GM12892 (cell line): ENCODE measurements around the gene UCHL5.
"Not testable (repeated sequence)": the region's sequence is repeated elsewhere in the genome, so short reads cannot be mapped to it uniquely, and the experiment has no call there.

ENCODE experiments used
- DNase-seq: peaks from one replicate; pipeline ENCODE4 v3.0.0; 2011; ENCODE audit not compliant: insufficient read length
- FAIRE-seq: peaks from 2 replicates; lab custom pipeline; 2011; peaks lifted over from hg19 to GRCh38; lab: Jason Lieb, UNC
- POLR2A ChIP-seq: IDR thresholded peaks from 2 replicates; pipeline ENCODE4 v1.6.1; 2011; ENCODE audit warnings: low read depth, low read length, control low read depth
- POLR2AphosphoS5 ChIP-seq: IDR thresholded peaks from 2 replicates; pipeline ENCODE4 v1.6.1; 2011; ENCODE audit warnings: low read depth, low read length, control low read depth
- TAF1 ChIP-seq: IDR thresholded peaks from 2 replicates; pipeline ENCODE4 v1.6.1; 2011; ENCODE audit warnings: low read depth, mild to moderate bottlenecking, control low read depth, low read length, borderline replicate concordance

UCHL5 gene

DNA sequence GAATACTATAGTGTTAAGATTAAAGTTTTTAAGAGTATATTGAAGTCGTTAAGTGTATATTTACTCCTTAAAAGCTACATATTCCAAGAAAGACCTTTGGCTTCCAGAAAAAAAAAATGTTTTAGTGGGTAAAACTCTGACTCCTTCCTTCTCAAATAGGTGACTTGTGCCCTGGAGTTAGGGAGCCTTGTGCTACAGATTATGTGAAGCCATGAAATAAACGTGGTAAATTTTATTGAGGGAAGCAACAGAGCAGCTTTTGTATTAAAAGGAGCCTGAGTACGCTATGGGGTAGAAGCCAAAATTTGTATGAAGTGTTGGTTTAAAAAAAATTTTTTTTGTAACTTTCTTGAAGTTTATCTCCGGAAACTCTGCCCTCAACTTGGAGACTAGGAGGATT, 1.2 kb upstream of the UCHL5 start:
- FAIRE-seq (no peak), DNase-seq (no peak)
- TF ChIP-seq POLR2AphosphoS5 (no peak), POLR2A (no peak), TAF1 (no peak)

DNA sequence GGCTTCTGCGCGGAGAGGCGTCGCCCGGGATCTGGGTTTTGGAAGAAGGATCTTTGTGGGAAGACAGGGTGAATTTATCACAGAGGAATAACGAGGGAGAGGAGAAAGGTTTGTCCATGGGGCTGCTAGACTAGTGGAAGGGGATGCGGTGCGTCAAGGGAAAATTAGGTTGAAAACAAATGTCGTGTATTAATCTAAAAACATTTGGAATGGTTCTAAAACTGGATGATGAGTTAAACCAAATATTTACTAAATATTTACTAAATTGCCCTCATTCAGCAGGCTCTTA, 899 bp upstream of the UCHL5 start:
- no peak for TF ChIP-seq TAF1
- no peak for TF ChIP-seq POLR2AphosphoS5
- no peak for TF ChIP-seq POLR2A
- DNase-seq = no peak
- no peak for FAIRE-seq

- peak; percentile 73 for FAIRE-seq
- DNase-seq = peak; percentile 28
- TF ChIP-seq POLR2AphosphoS5 (peak; percentile 83), TAF1 (peak; percentile 90), POLR2A (peak; percentile 86)
Observed at GRCh38 chr1:193058529-193059281, 455 bp downstream of the UCHL5 start.

- DNase-seq = no peak
- TF ChIP-seq POLR2AphosphoS5 = no peak
- no peak for TF ChIP-seq POLR2A
- TF ChIP-seq TAF1 = no peak
- no peak for FAIRE-seq
Observed at GRCh38 chr1:193054169-193054675, 4.9 kb downstream of the UCHL5 start.

GRCh38 chr1:193048913-193049312, 10.2 kb downstream of the UCHL5 start:
- FAIRE-seq, DNase-seq: not testable (repeated sequence)

- FAIRE-seq = no peak
- DNase-seq = no peak
- TF ChIP-seq POLR2A = no peak
- TF ChIP-seq TAF1 = no peak
- TF ChIP-seq POLR2AphosphoS5 = no peak
Observed at GRCh38 chr1:193042766-193043691, 16.1 kb downstream of the UCHL5 start.

DNA sequence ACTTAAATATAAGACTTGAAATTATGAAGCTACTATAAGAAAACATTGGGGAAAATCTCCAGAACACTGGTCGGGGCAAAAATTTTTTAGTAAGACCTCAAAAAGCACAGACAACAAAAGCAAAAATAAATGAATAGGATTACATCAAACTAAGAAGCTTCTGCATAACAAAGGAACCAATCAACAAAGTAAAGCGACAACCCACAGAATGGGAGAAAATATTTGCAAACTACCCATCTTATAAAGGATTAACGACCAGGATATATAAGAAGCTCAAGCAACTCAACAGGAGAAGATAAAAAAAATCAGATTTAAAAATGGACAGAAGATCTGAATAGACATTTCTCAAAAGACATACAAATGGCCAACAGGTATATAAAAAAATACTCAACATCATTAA, 19.1 kb downstream of the UCHL5 start:
- TF ChIP-seq POLR2AphosphoS5 (no peak), TAF1 (no peak), POLR2A (no peak)
- FAIRE-seq (no peak), DNase-seq (no peak)

GRCh38 chr1:193036337-193037047, 22.7 kb downstream of the UCHL5 start:
- DNase-seq (no peak), FAIRE-seq (no peak)
- no peak for TF ChIP-seq TAF1
- TF ChIP-seq POLR2AphosphoS5 = no peak
- no peak for TF ChIP-seq POLR2A

- no peak for FAIRE-seq
Observed at GRCh38 chr1:193033610-193034009, 25.6 kb downstream of the UCHL5 start.

DNA sequence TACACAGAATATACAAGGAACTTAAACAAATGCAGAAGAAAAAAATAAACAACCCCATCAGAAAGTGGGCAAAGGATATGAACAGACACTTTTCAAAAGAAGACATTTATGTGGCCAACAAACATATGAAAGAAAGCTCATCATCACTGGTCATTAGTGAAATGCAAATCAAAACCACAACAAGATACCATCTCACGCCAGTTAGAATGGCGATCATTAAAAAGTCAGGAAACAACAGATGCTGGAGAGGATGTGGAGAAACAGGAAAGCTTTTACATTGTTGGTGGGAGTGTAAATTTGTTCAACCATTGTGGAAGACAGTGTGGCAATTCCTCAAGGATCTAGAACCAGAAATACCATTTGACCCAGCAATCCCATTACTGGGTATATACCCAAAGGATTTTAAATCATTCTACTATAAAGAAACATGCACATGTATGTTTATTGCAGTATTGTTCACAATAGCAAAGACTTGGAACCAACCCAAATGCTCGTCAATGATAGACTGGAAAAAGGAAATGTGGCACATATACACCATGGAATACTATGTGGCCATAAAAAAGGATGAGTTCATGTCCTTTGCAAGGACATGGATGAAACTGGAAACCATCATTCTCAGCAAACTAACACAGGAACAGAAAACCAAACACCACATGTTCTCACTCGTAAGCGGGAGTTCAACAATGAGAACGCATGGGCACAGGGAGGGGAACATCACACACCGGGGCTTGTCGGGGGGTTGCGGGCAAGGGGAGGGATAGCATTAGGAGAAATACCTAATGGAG, 26.3 kb downstream of the UCHL5 start:
- DNase-seq, FAIRE-seq: not testable (repeated sequence)

More at GRCh38 chr1:193033610-193034009, 25.6 kb downstream of the UCHL5 start:
- TF ChIP-seq TAF1 = no peak
- TF ChIP-seq POLR2A = no peak
- TF ChIP-seq POLR2AphosphoS5 = no peak
- DNase-seq = no peak

DNA sequence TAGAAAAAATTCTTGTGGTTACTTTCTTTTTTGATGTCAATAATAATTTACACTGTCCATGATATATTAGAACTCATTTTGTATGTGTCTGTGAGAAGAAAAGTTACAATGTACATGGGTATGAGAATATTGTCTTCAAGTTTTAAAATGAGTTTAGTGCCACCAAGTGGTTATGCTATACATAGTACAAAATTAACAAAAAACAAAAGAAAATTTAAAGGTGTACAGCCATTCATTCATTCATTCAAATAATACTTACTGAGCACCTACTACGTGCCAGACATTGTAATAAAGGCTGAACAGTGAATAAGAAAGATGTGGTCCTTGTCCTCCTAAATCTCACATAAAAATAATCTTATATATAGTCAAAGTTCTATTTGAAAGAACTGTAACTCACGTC, 27.7 kb downstream of the UCHL5 start:
- FAIRE-seq = peak; percentile 50
- TF ChIP-seq POLR2A (no peak), POLR2AphosphoS5 (no peak), TAF1 (no peak)
- DNase-seq = no peak
